NCI-H1092 (cell line): ENCODE results near the gene NBR1.
"Not testable (repeated sequence)": the region's sequence is repeated elsewhere in the genome, so short reads cannot be mapped to it uniquely, and the experiment has no call there.

ENCODE experiments used
- DNase-seq: peaks from one replicate; lab custom pipeline; 2025; lab: John Stamatoyannopoulos, UW

The NBR1 gene

DNA sequence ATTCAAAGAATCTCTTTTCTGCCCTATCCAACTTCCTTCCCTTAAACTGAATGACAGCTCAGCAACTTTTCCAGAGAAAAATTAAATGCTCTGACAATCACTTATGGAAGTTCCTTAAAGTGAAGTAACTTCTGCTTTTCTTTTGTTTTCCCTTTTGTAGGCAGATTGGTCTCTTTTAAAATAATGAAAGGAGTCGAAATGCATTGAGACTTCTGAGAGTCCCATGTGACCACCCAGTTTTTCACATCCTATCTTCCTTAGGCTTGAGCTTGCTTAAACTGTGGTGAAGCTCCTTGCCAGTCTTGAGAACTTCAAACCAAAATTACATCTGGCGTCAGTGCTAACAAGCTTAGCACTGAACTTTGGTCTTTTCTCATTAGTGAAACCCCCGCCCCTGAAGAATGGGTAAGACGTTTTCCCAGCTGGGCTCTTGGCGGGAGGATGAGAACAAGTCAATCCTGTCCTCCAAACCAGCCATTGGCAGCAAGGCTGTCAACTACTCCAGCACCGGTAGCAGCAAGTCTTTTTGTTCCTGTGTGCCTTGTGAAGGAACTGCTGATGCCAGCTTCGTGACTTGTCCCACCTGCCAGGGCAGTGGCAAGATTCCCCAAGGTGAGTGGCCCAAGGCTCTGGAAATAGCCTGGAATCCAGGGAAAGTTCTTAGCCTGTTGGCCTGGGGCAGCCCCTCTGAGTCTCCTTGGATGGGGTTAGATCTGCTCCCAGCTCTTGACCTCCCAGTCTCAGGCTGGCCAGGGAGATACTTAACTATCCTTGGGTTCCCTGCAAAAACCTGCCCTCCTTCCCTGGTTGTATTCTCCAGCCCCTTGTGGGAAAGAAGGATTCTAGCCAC lies 41.9 kb downstream of the NBR1 start:
- no peak for DNase-seq

DNA sequence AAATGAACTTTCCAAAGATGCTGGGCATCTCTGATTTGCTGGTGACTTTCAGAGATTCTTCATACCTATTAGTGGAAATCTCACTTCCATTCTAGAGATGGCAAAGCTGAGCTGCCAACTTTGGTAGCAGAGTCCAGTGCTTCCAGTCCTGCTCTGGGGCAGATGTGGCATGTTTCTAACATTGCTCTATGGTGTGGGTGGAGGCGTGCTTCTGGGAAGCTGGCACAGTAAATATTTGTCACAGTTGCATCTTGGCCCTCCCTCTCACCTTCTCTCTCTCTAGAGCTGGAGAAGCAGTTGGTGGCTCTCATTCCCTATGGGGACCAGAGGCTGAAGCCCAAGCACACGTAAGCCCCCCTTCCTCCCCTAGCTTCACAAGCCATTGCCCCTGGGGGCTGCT lies 42.5 kb downstream of the NBR1 start:
- no peak for DNase-seq

DNA sequence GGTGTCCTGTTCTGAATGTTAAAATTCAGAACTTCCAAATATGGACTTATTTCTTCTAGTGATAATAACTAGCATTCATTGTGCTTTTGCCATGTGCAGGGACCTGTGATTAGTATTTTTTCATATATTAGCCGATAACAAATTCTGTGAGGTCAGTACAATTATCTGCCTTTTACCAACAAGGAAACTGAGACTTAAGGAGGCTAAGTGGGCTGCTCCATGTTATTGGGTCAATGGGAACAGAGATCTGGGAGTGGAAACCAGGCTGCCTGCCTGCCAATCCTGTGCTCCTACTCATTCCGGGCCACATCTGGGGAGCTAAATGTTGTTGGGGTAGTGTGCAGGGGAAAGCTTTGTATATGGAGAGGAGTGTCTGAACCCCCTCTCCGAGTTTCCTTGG lies 44.3 kb downstream of the NBR1 start:
- no peak for DNase-seq

DNA sequence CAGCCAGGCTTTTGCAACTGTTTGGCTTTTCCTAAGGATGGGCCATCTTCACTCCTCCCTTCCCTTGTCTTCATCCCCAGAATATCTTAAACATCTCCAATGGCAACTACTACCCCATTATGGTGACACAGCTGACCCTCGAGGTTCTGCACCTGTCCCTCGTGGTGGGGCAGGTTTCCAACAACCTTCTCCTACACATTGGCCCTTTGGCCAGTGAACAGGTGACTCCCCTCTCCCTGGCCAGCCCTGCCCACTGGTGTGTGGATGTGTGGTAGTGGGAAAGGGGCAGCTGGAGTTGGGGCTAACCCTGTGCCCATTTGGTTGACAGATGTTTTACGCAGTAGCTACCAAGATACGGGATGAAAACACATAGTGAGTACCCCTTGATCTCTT lies 45.4 kb downstream of the NBR1 start:
- no peak for DNase-seq

DNA sequence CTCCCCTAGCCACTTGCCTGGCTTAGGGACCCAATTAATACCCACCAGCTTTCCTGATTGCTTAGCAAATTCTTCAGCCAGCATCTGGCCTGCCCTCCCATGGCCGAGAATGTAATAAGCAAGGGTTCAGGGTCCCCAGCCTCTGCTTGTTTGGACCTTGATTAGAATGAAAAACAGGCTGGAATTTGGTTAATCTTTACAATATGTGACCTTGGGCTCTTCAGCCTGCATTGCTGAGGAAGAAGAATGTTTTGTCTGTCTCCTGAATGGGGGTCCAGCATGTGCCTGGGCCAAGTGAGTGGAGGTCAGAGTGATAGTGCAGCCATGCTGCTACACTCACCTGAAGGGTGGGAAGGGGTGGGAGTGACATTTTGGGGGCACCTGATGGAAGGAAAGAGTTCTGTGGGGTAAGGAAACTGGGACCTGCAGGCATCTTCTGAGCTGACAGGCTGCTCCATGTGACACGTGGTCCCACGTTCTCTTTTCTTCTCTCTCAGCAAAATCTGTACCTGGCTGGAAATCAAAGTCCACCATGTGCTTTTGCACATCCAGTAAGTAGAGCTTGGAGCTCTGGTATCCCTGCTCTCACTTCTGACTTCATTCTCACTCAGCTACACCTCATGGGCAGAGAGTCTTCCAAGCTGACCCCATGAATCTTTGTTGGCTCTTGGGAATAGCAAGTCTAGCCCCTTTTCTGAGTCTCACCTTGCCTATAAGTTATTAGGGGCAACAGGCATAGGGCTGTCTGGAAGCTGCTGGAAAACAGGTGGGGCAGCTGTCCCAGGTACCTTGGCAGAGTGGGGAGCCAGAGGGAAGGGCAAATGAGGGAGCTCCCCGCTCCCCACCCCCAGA lies 46.0 kb downstream of the NBR1 start:
- no peak for DNase-seq

GRCh38 chr17:43217614-43218087 lies 46.6 kb downstream of the NBR1 start:
- no peak for DNase-seq

DNA sequence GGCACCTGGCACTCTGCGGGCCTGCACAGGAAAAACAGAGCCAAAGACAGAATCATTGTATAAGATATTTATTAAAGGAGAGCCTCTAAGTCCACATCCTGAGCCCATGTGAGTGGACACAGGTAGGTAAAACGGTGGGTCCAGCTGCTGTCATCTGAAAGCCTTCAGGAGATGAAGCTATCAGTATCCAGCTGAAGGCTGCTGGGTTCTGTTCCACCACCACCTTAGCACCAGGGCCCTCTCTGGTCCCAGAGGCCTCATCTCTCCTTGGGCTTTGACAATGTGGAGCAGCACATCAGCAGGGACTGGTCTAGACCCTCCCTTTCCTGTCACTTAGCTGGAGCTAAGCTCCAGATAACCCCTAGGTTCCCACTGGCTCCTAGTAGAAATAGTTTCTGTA lies 48.0 kb downstream of the NBR1 start:
- no peak for DNase-seq

- no peak for DNase-seq
Observed at GRCh38 chr17:43219746-43220380, 48.8 kb downstream of the NBR1 start.

- no peak for DNase-seq
Observed at GRCh38 chr17:43220511-43221125, 49.6 kb downstream of the NBR1 start.

- DNase-seq = no peak
Observed at GRCh38 chr17:43224146-43224705, 53.2 kb downstream of the NBR1 start.

GRCh38 chr17:43226393-43226792 lies 55.4 kb downstream of the NBR1 start:
- DNase-seq = no peak

GRCh38 chr17:43228020-43228782 lies 57.2 kb downstream of the NBR1 start, which contains the start of gene CCDC200:
TSS of gene CCDC200 (minus strand) at chr17:43228623. CDS start at chr17:43228554, 69 bp downstream.
- DNase-seq = not testable (repeated sequence)

DNA sequence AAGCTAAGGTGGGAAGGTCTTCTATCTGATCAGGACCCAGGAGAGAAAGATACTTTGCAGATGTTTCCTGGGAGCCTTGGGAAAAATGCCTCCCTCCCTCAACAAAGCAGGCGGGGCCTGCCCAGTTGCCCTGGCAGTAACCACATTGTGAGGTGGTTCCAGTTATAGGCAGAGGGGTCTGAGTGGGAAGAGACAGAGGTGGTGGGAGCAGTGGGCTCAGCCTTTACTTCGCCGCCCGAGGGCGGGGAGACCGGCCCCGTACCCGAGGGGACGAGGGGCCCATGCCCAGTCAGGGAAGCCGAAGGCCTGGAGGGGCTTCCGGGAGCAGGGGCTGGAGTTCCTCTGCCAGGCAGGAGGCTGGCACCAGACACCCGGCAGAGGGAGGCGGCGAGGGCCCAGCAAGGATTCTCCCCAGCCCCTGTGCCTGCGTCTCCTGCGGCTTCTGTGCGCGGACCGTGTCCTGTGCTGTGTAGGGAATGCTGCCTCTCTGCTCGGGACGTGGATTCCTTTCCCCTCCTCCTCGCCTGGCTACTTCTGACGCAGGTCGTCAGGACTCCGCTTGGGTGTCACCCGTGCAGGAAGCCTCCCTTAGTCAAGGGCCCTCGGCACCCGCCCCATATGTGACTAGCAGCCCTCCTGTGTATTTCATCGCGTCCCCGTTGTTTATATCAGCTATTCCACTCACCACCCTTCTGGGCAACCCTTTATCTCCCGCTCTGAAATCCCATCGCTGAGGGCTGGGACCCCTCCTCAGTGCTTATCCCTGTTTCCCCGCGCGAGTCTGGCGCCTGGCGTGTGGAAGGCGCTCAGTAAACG lies 60.4 kb downstream of the NBR1 start:
- DNase-seq = not testable (repeated sequence)

GRCh38 chr17:43232021-43232699 lies 61.1 kb downstream of the NBR1 start:
- not testable (repeated sequence) for DNase-seq

DNA sequence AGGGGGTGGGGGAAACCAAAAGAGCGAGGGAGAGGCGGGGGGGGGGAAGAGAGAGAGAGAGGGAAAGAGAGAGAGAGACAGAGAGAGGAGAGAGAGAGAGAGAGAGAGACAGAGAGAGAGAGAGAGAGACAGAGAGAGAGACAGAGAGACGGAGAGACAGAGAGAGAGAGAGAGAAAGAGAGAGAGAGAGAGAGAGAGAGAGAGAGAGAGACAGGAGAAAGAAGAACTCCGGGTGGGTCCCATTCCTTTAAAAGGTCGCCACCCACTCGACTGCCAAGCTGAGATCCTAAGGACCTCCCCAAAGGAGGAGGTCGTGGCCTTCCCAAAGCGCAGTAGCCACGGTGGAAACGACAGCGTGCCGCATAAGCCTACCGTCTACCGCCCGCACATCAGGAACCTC lies 62.2 kb downstream of the NBR1 start:
- not testable (repeated sequence) for DNase-seq

DNA sequence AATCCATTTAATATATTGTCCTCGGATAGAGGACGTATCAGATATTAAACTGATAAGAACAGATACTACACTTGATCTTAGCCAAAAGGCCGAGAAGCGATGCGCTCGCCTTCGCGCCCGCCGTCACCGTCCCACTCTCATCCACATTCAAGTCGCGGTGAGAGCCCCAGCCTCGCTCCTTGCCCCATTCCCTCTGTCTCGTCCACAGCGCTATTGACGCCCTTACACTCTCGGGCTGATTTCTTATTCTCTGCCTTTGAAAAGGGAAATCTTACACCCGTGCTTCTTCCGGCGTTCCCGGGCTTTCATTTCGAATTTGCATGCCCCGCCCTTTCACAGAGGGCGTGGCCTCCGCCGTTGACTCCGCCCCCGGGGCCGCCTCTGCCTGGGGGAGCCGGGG lies 62.9 kb downstream of the NBR1 start, which contains the start of gene RNU2-1:
Gene RNU2-1 (minus strand): TSS at position 101 of the 400 bp plus-strand sequence.
- not testable (repeated sequence) for DNase-seq

GRCh38 chr17:43239597-43239996 lies 68.6 kb downstream of the NBR1 start:
- DNase-seq = not testable (repeated sequence)

- DNase-seq = not testable (repeated sequence)
Observed at GRCh38 chr17:43240596-43241352, 69.8 kb downstream of the NBR1 start.
